ENCODE measurements around the gene HMGXB3.

The HMGXB3 gene

DNA sequence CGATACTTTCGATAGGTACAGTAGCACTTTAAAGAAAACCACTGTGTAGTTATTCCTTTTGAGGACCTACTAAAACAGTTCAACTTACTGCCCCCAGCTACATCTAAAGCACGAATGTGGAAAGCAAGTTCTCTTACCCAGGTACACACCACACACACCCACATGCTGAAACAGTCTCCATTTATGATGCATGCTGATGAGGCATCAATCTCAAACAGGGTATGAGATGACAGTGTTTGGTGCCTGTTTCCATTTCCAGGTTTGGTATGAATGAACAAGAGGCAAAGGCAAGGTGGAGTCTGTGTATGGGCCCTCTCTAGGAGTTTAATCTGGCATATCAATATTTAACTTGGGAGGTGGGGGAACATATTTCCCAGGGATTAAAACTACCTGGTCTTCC, 13.9 kb downstream of the HMGXB3 start:
- H3K4me1 ChIP-seq (ENCODE audit: low read length), result peaks cover 15% of the 10 kb centered on the region
- no peak overlapping the region for H3K9ac ChIP-seq (ENCODE audit: low read length)
- H3K4me2 ChIP-seq (ENCODE audit: low read depth, low read length), result no peak overlapping the region
- no peak overlapping the region for H3K4me3 ChIP-seq (ENCODE audit: low read length)
- no peak for DNase-seq
- H4K20me1 ChIP-seq (ENCODE audit: insufficient read depth, low read length), result no peaks in the 10 kb centered on the region
- TF ChIP-seq EZH2phosphoT487 (IDR thresholded peaks at IDR 0.05; ENCODE audit: low read length) (no peak), EZH2 (optimal IDR thresholded peaks at IDR 0.05; ENCODE audit: low read depth, low read length) (no peak)
- TF ChIP-seq, protein P1, sequence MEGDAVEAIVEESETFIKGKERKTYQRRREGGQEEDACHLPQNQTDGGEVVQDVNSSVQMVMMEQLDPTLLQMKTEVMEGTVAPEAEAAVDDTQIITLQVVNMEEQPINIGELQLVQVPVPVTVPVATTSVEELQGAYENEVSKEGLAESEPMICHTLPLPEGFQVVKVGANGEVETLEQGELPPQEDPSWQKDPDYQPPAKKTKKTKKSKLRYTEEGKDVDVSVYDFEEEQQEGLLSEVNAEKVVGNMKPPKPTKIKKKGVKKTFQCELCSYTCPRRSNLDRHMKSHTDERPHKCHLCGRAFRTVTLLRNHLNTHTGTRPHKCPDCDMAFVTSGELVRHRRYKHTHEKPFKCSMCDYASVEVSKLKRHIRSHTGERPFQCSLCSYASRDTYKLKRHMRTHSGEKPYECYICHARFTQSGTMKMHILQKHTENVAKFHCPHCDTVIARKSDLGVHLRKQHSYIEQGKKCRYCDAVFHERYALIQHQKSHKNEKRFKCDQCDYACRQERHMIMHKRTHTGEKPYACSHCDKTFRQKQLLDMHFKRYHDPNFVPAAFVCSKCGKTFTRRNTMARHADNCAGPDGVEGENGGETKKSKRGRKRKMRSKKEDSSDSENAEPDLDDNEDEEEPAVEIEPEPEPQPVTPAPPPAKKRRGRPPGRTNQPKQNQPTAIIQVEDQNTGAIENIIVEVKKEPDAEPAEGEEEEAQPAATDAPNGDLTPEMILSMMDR (IDR thresholded peaks at IDR 0.05; ENCODE audit: low read length), result no peak
- no peak overlapping the region for H3K27ac ChIP-seq (ENCODE audit: low read length)
- H3K36me3 ChIP-seq (replicated peaks; ENCODE audit: insufficient read depth, low read length), result peaks cover 34% of the 10 kb centered on the region
- H3K79me2 ChIP-seq (ENCODE audit: low read length), result peaks cover 51% of the 10 kb centered on the region
- H3F3A ChIP-seq (ENCODE audit: insufficient read depth, low read length), result no peaks in the 10 kb centered on the region
- no peaks in the 10 kb centered on the region for H3K9me2 ChIP-seq (replicated peaks; ENCODE audit: insufficient read depth, low read length)
- no peaks in the 10 kb centered on the region for H3K27me3 ChIP-seq (replicated peaks; ENCODE audit: insufficient read depth, low read length)
- H2AFZ ChIP-seq (ENCODE audit: low read length), result no peak overlapping the region
- H3K9me3 ChIP-seq (replicated peaks; ENCODE audit: insufficient read depth, low read length), result no peaks in the 10 kb centered on the region

DNA sequence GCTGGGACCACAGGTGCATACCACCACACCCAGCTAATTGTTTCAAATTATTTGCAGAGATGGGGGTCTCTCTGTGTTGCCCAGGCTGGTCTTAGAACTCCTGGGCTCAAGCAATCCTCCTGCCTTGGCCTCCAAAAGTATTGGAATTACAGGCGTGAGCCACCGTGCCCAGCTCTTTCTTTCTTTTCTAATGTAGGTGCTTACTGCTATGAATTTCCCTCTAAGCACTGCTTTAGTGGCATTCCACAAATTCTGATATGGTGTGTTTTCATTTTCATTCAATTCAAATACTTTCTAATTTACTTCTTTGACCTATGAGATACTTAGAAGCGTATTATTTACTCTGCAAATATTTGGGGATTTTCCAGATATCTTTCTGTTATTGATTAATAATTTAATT, 14.9 kb downstream of the HMGXB3 start:
- Histone ChIP-seq H3F3A (ENCODE audit: insufficient read depth, low read length) (peaks cover 9% of the 10 kb centered on the region), H3K9me2 (replicated peaks; ENCODE audit: insufficient read depth, low read length) (no peaks in the 10 kb centered on the region), H4K20me1 (ENCODE audit: insufficient read depth, low read length) (no peaks in the 10 kb centered on the region), H3K79me2 (ENCODE audit: low read length) (peaks cover 43% of the 10 kb centered on the region), H3K9ac (ENCODE audit: low read length) (no peak overlapping the region), H3K4me1 (ENCODE audit: low read length) (peaks cover 25% of the 10 kb centered on the region), H3K4me2 (ENCODE audit: low read depth, low read length) (no peak overlapping the region), H3K4me3 (ENCODE audit: low read length) (no peak overlapping the region), H3K36me3 (replicated peaks; ENCODE audit: insufficient read depth, low read length) (peaks cover 34% of the 10 kb centered on the region), H3K9me3 (replicated peaks; ENCODE audit: insufficient read depth, low read length) (no peaks in the 10 kb centered on the region), H3K27me3 (replicated peaks; ENCODE audit: insufficient read depth, low read length) (no peaks in the 10 kb centered on the region), H2AFZ (ENCODE audit: low read length) (no peak overlapping the region), H3K27ac (ENCODE audit: low read length) (no peak overlapping the region)
- TF ChIP-seq, protein P1 (IDR thresholded peaks at IDR 0.05; ENCODE audit: low read length), result no peak
- TF ChIP-seq EZH2 (optimal IDR thresholded peaks at IDR 0.05; ENCODE audit: low read depth, low read length) (no peak), EZH2phosphoT487 (IDR thresholded peaks at IDR 0.05; ENCODE audit: low read length) (no peak)
- no peak for DNase-seq

DNA sequence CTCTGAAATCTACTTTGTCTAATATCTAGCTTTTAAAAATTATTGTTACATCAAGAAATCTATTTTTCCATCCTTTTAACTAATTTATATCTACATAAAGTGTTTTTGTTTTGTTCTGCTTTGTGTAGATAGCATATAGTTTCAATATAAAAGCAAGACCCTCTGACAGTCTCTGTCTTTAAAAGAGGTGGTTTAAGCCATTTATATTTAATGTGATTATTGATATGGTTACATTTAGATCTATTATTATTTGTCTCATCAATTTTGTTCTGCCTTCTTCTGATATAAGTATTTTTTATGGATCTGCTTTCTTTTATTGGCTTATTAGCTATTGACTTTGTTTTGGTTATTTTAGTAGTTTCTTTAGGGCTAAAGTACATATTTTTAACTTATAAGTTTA, 16.0 kb downstream of the HMGXB3 start:
- Histone ChIP-seq H3K9ac (ENCODE audit: low read length) (no peak overlapping the region), H3F3A (ENCODE audit: insufficient read depth, low read length) (peaks cover 19% of the 10 kb centered on the region), H3K36me3 (replicated peaks; ENCODE audit: insufficient read depth, low read length) (peaks cover 34% of the 10 kb centered on the region), H3K9me2 (replicated peaks; ENCODE audit: insufficient read depth, low read length) (no peaks in the 10 kb centered on the region), H3K27ac (ENCODE audit: low read length) (no peak overlapping the region), H3K79me2 (ENCODE audit: low read length) (peaks cover 43% of the 10 kb centered on the region), H3K4me3 (ENCODE audit: low read length) (no peak overlapping the region), H3K4me2 (ENCODE audit: low read depth, low read length) (no peak overlapping the region), H4K20me1 (ENCODE audit: insufficient read depth, low read length) (no peaks in the 10 kb centered on the region), H3K4me1 (ENCODE audit: low read length) (peaks cover 36% of the 10 kb centered on the region), H2AFZ (ENCODE audit: low read length) (no peak overlapping the region), H3K9me3 (replicated peaks; ENCODE audit: insufficient read depth, low read length) (no peaks in the 10 kb centered on the region), H3K27me3 (replicated peaks; ENCODE audit: insufficient read depth, low read length) (no peaks in the 10 kb centered on the region)
- no peak for DNase-seq
- TF ChIP-seq EZH2phosphoT487 (IDR thresholded peaks at IDR 0.05; ENCODE audit: low read length), result no peak
- TF ChIP-seq, protein P1 (IDR thresholded peaks at IDR 0.05; ENCODE audit: low read length), result no peak
- TF ChIP-seq EZH2 (optimal IDR thresholded peaks at IDR 0.05; ENCODE audit: low read depth, low read length), result no peak

Measured in MM.1S (cell line).